Calu3 (cell line): ENCODE results near the gene MLX. TPM values are rescaled to one million over a fixed set of nuclear protein-coding genes. Genes with fewer than 3 reads are reported as not detected.
"Not testable (repeated sequence)": the region's sequence is repeated elsewhere in the genome, so short reads cannot be mapped to it uniquely, and the experiment has no call there.

Experiments used
- BruUV-seq: library from RNA; stranded (reverse); fragments of 400-500 nt; replicated peaks from 2 replicates; lab custom pipeline; 2021; lab: Mats Ljungman, UMichigan
- CTCF ChIA-PET: fragments of 300-600 bp; sonication (Branson Sonifier 250); formaldehyde crosslinking; loops from one replicate; lab custom pipeline; 2022; ENCODE audit warnings: antibody characterized with exemption; lab: Charles Lee
- DNase-seq: peaks from one replicate; pipeline ENCODE4 v3.0.0; 2022
- H3K27ac Mint-ChIP-seq: one replicate; pipeline ENCODE4 v1.8.0; 2022; ENCODE audit warnings: mixed read lengths; ENCODE audit not compliant: unreplicated experiment
- H3K27me3 Mint-ChIP-seq: one replicate; pipeline ENCODE4 v1.8.0; 2022; ENCODE audit warnings: mixed read lengths; ENCODE audit not compliant: unreplicated experiment
- H3K36me3 Mint-ChIP-seq: one replicate; pipeline ENCODE4 v1.8.0; 2022; ENCODE audit warnings: mild to moderate bottlenecking, moderate library complexity, mixed read lengths; ENCODE audit not compliant: insufficient read depth, unreplicated experiment
- H3K4me1 Mint-ChIP-seq: one replicate; pipeline ENCODE4 v1.8.0; 2022; ENCODE audit warnings: mild to moderate bottlenecking, low read depth, mixed read lengths; ENCODE audit not compliant: unreplicated experiment
- H3K4me3 Mint-ChIP-seq: one replicate; pipeline ENCODE4 v1.8.0; 2022; ENCODE audit warnings: mild to moderate bottlenecking, low read depth, moderate library complexity, mixed read lengths; ENCODE audit not compliant: unreplicated experiment
- H3K9me3 Mint-ChIP-seq: one replicate; pipeline ENCODE4 v1.8.0; 2022; ENCODE audit warnings: low read depth, mixed read lengths; ENCODE audit not compliant: unreplicated experiment
- intact Hi-C: fragments of 100-400 bp; cut with micrococcal nuclease; formaldehyde crosslinking; loops from one replicate; pipeline ENCODE4 v1.10.0; 2022; ENCODE audit not compliant: unreplicated experiment
- total RNA-seq: library from RNA; stranded (reverse); gene quantifications from 2 replicates; pipeline ENCODE4 v1.2.3, GENCODE V29; 2022
- TF ChIP-seq, protein P1 (sequence below): fragments of 200-600 bp; IDR thresholded peaks from one replicate; pipeline ENCODE4 v1.8.0; 2022; ENCODE audit warnings: antibody characterized with exemption; ENCODE audit not compliant: unreplicated experiment

Gene MLX
- total RNA-seq, 1 experiment from 2014 or later, result 69.8 TPM

DNA sequence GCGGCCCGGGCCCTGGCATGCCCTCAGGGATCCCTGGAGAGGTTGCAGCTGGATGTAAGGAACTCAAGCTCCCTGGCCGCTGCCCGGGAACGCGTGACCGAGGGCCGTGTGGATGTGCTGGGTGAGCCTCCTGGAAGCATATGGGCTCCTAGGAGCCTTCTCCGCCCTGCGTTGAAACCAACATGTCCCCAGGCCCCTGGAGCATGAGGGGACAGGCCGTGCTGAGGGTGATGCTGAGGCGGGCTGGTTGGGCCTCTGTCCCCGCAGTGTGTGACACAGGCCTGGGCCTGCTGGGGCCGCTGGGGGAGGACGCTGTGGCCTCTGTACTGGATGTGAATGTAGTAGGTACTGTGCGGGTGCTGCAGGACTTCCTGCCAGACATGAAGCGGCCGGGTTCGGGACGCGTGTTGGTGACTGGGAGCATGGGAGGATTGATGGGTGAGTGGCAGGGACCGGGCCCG is 19.9 kb upstream of the MLX start:
- TF ChIP-seq, protein P1, sequence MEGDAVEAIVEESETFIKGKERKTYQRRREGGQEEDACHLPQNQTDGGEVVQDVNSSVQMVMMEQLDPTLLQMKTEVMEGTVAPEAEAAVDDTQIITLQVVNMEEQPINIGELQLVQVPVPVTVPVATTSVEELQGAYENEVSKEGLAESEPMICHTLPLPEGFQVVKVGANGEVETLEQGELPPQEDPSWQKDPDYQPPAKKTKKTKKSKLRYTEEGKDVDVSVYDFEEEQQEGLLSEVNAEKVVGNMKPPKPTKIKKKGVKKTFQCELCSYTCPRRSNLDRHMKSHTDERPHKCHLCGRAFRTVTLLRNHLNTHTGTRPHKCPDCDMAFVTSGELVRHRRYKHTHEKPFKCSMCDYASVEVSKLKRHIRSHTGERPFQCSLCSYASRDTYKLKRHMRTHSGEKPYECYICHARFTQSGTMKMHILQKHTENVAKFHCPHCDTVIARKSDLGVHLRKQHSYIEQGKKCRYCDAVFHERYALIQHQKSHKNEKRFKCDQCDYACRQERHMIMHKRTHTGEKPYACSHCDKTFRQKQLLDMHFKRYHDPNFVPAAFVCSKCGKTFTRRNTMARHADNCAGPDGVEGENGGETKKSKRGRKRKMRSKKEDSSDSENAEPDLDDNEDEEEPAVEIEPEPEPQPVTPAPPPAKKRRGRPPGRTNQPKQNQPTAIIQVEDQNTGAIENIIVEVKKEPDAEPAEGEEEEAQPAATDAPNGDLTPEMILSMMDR, result no peak
- DNase-seq, result no peak
- H3K36me3 Mint-ChIP-seq, result peaks cover 61% of the 10 kb centered on the region
- H3K4me1 Mint-ChIP-seq, result peaks cover 21% of the 10 kb centered on the region
- H3K4me3 Mint-ChIP-seq, result peak overlapping the region; percentile 56
- H3K9me3 Mint-ChIP-seq, result no peaks in the 10 kb centered on the region
- CTCF ChIA-PET, result interaction anchor here (0.5 kb wide), 1 partner anchor 283 kb away, joined by 4 read pairs; no protein-coding TSS in a partner anchor
- no TSS peak for BruUV-seq
- peak overlapping the region; percentile 76 for H3K27ac Mint-ChIP-seq
- no peaks in the 10 kb centered on the region for H3K27me3 Mint-ChIP-seq
- intact Hi-C loops, result no loop called here

DNA sequence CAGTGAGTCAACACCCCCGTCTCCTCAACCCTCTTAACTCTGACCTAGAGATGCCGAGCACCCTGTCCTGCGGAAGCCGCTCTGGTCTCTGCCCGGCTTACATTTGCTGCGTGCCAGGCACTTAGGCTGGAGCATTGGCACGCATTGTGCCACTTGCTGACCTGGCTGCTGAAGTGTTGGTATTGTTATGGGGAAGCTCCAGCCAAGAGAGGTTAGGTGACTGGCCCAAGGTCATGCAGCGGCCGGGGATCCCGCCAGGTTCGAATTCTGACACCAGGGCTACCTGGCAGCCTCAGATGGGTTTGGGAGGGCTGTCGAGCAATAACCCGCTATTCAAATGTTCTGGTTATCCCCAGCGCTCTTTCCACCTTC is 19.2 kb upstream of the MLX start:
- H3K27me3 Mint-ChIP-seq, result no peaks in the 10 kb centered on the region
- H3K36me3 Mint-ChIP-seq, result peaks cover 57% of the 10 kb centered on the region
- BruUV-seq, result no TSS peak
- H3K27ac Mint-ChIP-seq, result no peak overlapping the region
- CTCF ChIA-PET, result interaction anchor here (0.9 to 1.8 kb wide), 7 partner anchors 11 to 156 kb away, joined by 3 to 14 read pairs (median 4); partner anchors contain the start of genes NAGLU and PSMC3IP
- intact Hi-C loops, result no loop called here
- H3K4me3 Mint-ChIP-seq, result peak overlapping the region; percentile 56
- peaks cover 24% of the 10 kb centered on the region for H3K4me1 Mint-ChIP-seq
- H3K9me3 Mint-ChIP-seq, result no peaks in the 10 kb centered on the region
- TF ChIP-seq, protein P1, result no peak
- DNase-seq, result no peak

- CTCF ChIA-PET, result interaction anchor here (0.5 to 1.8 kb wide), 9 partner anchors 11 to 156 kb away, joined by 3 to 14 read pairs (median 4); partner anchors contain the start of genes NAGLU and PSMC3IP
- Mint-ChIP-seq H3K9me3 (no peaks in the 10 kb centered on the region), H3K27me3 (no peaks in the 10 kb centered on the region), H3K4me3 (peak overlapping the region; percentile 56), H3K27ac (no peak overlapping the region), H3K36me3 (peaks cover 59% of the 10 kb centered on the region), H3K4me1 (peaks cover 30% of the 10 kb centered on the region)
- no TSS peak for BruUV-seq
- DNase-seq, result peak; percentile 98
- intact Hi-C loops, result no loop called here
- TF ChIP-seq, protein P1, result peak; percentile 88
These were observed 18.6 kb upstream of the MLX start for GRCh38 chr17:42548070-42548837.

GRCh38 chr17:42548993-42549755 is 17.7 kb upstream of the MLX start:
- DNase-seq, result no peak
- no peak overlapping the region for H3K27ac Mint-ChIP-seq
- intact Hi-C loops, result no loop called here
- peaks cover 63% of the 10 kb centered on the region for H3K36me3 Mint-ChIP-seq
- peaks cover 35% of the 10 kb centered on the region for H3K4me1 Mint-ChIP-seq
- H3K9me3 Mint-ChIP-seq, result no peaks in the 10 kb centered on the region
- CTCF ChIA-PET, result interaction anchor here (1.2 to 1.8 kb wide), 5 partner anchors 10 to 29 kb away, joined by 4 to 14 read pairs (median 7); partner anchors contain the start of genes NAGLU and PSMC3IP
- H3K4me3 Mint-ChIP-seq, result peak overlapping the region; percentile 56
- no TSS peak for BruUV-seq
- TF ChIP-seq, protein P1, result no peak
- H3K27me3 Mint-ChIP-seq, result no peaks in the 10 kb centered on the region

DNA sequence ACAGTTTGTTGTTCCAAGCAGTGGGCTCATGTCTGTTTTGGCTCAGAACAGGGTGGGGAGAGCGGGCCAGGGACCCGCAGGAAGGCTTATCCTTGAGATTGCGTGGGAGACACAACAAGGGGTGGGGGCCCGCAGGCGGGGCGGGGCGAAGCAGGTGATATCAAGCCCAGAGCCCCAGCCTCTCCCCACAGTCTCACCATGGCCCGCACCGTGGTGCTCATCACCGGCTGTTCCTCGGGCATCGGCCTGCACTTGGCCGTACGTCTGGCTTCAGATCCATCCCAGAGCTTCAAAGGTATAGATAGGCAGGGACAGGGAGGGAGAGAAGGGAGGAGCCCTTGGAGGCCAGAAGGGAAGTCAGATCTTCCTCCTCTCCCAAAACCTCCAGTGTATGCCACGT is 14.2 kb upstream of the MLX start, which contains the start of gene HSD17B1:
Gene HSD17B1 (plus strand): TSS at position 188 of the 400 bp plus-strand sequence. CDS start 11 bp downstream, at position 199.
- BruUV-seq, H3K9me3 Mint-ChIP-seq, H3K27me3 Mint-ChIP-seq, CTCF ChIA-PET, intact Hi-C loops, DNase-seq: not testable (repeated sequence)
- H3K4me3 Mint-ChIP-seq, result peak within 1 kb of the TSS; percentile 92
- peaks cover 48% of the 10 kb centered on the region for H3K36me3 Mint-ChIP-seq
- peaks cover 26% of the 10 kb centered on the region for H3K4me1 Mint-ChIP-seq
- peak within 1 kb of the TSS; percentile 83 for H3K27ac Mint-ChIP-seq
